H1 (cell line): ENCODE data around the gene ACER3. TPM values are rescaled to one million over a fixed set of nuclear protein-coding genes. Genes with fewer than 3 reads are reported as not detected.

ENCODE experiments used
- CTCF ChIA-PET: fragments of 300-600 bp; sonication (Branson Sonifier 250); formaldehyde crosslinking; loops from one replicate; lab custom pipeline; 2021; ENCODE audit not compliant: partially characterized antibody; lab: Charles Lee
- POLR2A ChIA-PET: fragments of 300-600 bp; sonication (Branson Sonifier 250); formaldehyde crosslinking; loops from one replicate; lab custom pipeline; 2021; ENCODE audit warnings: inconsistent platforms; ENCODE audit not compliant: partially characterized antibody; lab: Charles Lee
- DNase-seq, 2 experiments: peaks; one replicate each; pipeline versions ENCODE4 v3.0.0 to v3.0.0-alpha.2; 2010 to 2022; ENCODE audit warnings: low spot score in 2 of 2, low read depth in 1 of 2, mixed read lengths in 1 of 2
- FAIRE-seq: peaks from 2 replicates; lab custom pipeline; 2011; peaks lifted over from hg19 to GRCh38; lab: Jason Lieb, UNC
- H2AFZ ChIP-seq: 2 replicates; pipeline ENCODE4 v1.8.1; 2012; ENCODE audit warnings: low read length, inconsistent platforms
- H2AK5ac ChIP-seq: 2 replicates; pipeline ENCODE4 v1.6.1; 2013; ENCODE audit warnings: low read depth, low read length
- H2BK120ac ChIP-seq: replicated peaks from 2 replicates; pipeline ENCODE3; 2013; ENCODE audit warnings: low read depth, low read length, inconsistent platforms
- H2BK12ac ChIP-seq: 2 replicates; pipeline ENCODE4 v1.6.1; 2013; ENCODE audit warnings: low read depth, low read length
- H2BK15ac ChIP-seq: 2 replicates; pipeline ENCODE4 v1.6.1; 2013; ENCODE audit warnings: low read length
- H2BK20ac ChIP-seq: 2 replicates; pipeline ENCODE4 v1.6.1; 2013; ENCODE audit warnings: low read length
- H2BK5ac ChIP-seq: 2 replicates; pipeline ENCODE4 v1.6.1; 2013; ENCODE audit warnings: low read depth, low read length
- H3K14ac ChIP-seq: 2 replicates; pipeline ENCODE4 v1.6.1; 2013; ENCODE audit warnings: inconsistent platforms; ENCODE audit not compliant: insufficient read length
- H3K18ac ChIP-seq: 2 replicates; pipeline ENCODE4 v1.6.1; 2013; ENCODE audit warnings: low read length; ENCODE audit errors: extremely low read depth
- H3K23ac ChIP-seq: 2 replicates; pipeline ENCODE4 v1.6.1; 2013; ENCODE audit warnings: inconsistent platforms; ENCODE audit not compliant: insufficient read length
- H3K23me2 ChIP-seq: 2 replicates; pipeline ENCODE4 v1.6.1; 2013; ENCODE audit warnings: low read depth, low read length
- H3K27ac ChIP-seq: 2 replicates; pipeline ENCODE4 v1.6.1; 2011; ENCODE audit warnings: low read depth, low read length, inconsistent platforms
- H3K27me3 ChIP-seq, 4 experiments: replicated peaks in 1 of 4; 1 replicate in 1 of 4; 2 replicates in 3 of 4; pipeline versions ENCODE4 v1.6.1 to v1.8.1; 2011 to 2013; ENCODE audit warnings: low read length in 3 of 4, mild to moderate bottlenecking in 3 of 4, inconsistent platforms in 2 of 4, mixed read lengths in 2 of 4, moderate library complexity in 1 of 4; ENCODE audit not compliant: control insufficient read depth in 3 of 4, insufficient read depth in 3 of 4; ENCODE audit errors: extremely low read depth in 1 of 4
- H3K36me3 ChIP-seq, 4 experiments: 2 replicates each; pipeline versions ENCODE4 v1.6.1 to v1.8.1; 2011 to 2013; ENCODE audit warnings: mild to moderate bottlenecking in 4 of 4, low read length in 3 of 4, moderate library complexity in 2 of 4, control low read depth in 1 of 4, inconsistent platforms in 1 of 4; ENCODE audit not compliant: insufficient read depth in 4 of 4, control insufficient read depth in 2 of 4
- H3K4ac ChIP-seq: replicated peaks from 2 replicates; pipeline ENCODE3; 2013; ENCODE audit warnings: low read length, low read depth, mixed read lengths, inconsistent platforms; ENCODE audit not compliant: insufficient read length
- H3K4me1 ChIP-seq, 4 experiments: replicated peaks in 1 of 4; 1 replicate in 1 of 4; 2 replicates in 3 of 4; pipeline versions ENCODE4 v1.6.1 to v1.8.1; 2011 to 2013; ENCODE audit warnings: low read length in 3 of 4, inconsistent platforms in 2 of 4, mixed read lengths in 1 of 4; ENCODE audit not compliant: insufficient read depth in 4 of 4, control insufficient read depth in 3 of 4
- H3K4me2 ChIP-seq, 2 experiments: 2 replicates each; pipeline versions ENCODE4 v1.6.1 to v1.8.1; 2011 to 2013; ENCODE audit warnings: low read depth in 2 of 2, low read length in 2 of 2, control low read depth in 1 of 2, inconsistent platforms in 1 of 2, mild to moderate bottlenecking in 1 of 2; ENCODE audit not compliant: insufficient read depth in 1 of 2
- H3K4me3 ChIP-seq, 4 experiments: fragments of 200-600, 300-600 bp in 1 of 4; sonication (generic), shearing (Covaris generic), sonication (Bioruptor Twin) in 1 of 4; 2 replicates each; pipeline versions ENCODE4 v1.5.1 to v1.8.1; 2011 to 2016; ENCODE audit warnings: low read length in 4 of 4, low read depth in 3 of 4, control low read depth in 2 of 4, inconsistent platforms in 2 of 4, mild to moderate bottlenecking in 2 of 4, mixed read lengths in 1 of 4, moderate library complexity in 1 of 4; ENCODE audit not compliant: insufficient read depth in 2 of 4; ENCODE audit errors: extremely low read depth in 1 of 4
- H3K56ac ChIP-seq: replicated peaks from 2 replicates; pipeline ENCODE3; 2013; ENCODE audit warnings: low read depth, mild to moderate bottlenecking, mixed read lengths, low read length, inconsistent platforms; ENCODE audit not compliant: insufficient read length
- H3K79me1 ChIP-seq: 2 replicates; pipeline ENCODE4 v1.6.1; 2013; ENCODE audit warnings: low read depth, low read length, control low read depth
- H3K79me2 ChIP-seq, 2 experiments: 2 replicates each; pipeline versions ENCODE4 v1.6.1 to v1.8.1; 2012 to 2013; ENCODE audit warnings: low read length in 2 of 2, mild to moderate bottlenecking in 2 of 2, inconsistent platforms in 1 of 2; ENCODE audit not compliant: insufficient read depth in 2 of 2, control insufficient read depth in 1 of 2
- H3K9ac ChIP-seq, 4 experiments: replicated peaks in 1 of 4; 1 replicate in 1 of 4; 2 replicates in 3 of 4; pipeline versions ENCODE4 v1.6.1 to v1.8.1; 2011 to 2013; ENCODE audit warnings: low read depth in 3 of 4, low read length in 3 of 4, control low read depth in 2 of 4, mild to moderate bottlenecking in 2 of 4, moderate library complexity in 2 of 4, inconsistent platforms in 1 of 4; ENCODE audit errors: extremely low read depth in 1 of 4
- H3K9me3 ChIP-seq, 2 experiments: 2 replicates each; pipeline versions ENCODE4 v1.6.1 to v1.8.1; 2012 to 2013; ENCODE audit warnings: mild to moderate bottlenecking in 2 of 2, moderate library complexity in 2 of 2, control low read depth in 1 of 2, inconsistent platforms in 1 of 2, low read depth in 1 of 2, low read length in 1 of 2, mixed read lengths in 1 of 2; ENCODE audit not compliant: insufficient read depth in 2 of 2
- H4K20me1 ChIP-seq, 2 experiments: replicated peaks in 1 of 2; 2 replicates each; pipeline versions ENCODE3 to v1.8.1; 2011 to 2013; ENCODE audit warnings: inconsistent platforms in 2 of 2, low read length in 2 of 2, mild to moderate bottlenecking in 1 of 2; ENCODE audit not compliant: insufficient read depth in 2 of 2, control insufficient read depth in 1 of 2
- H4K5ac ChIP-seq: 2 replicates; pipeline ENCODE4 v1.6.1; 2013; ENCODE audit warnings: low read length, low read depth, mixed read lengths, inconsistent platforms; ENCODE audit not compliant: insufficient read length
- H4K8ac ChIP-seq: 2 replicates; pipeline ENCODE4 v1.8.0; 2013; ENCODE audit warnings: mild to moderate bottlenecking, moderate library complexity, low read length, inconsistent platforms; ENCODE audit not compliant: insufficient read depth; ENCODE audit errors: extremely low read depth
- H4K91ac ChIP-seq: replicated peaks from 2 replicates; pipeline ENCODE3; 2013; ENCODE audit warnings: low read length, mixed read lengths, inconsistent platforms; ENCODE audit not compliant: insufficient read length
- EZH2 ChIP-seq: fragments of 200-600 bp; sonication (generic); IDR thresholded peaks from 2 replicates; pipeline ENCODE4 v1.7.1; 2012; ENCODE audit warnings: low read depth, mild to moderate bottlenecking, moderate library complexity, low read length, inconsistent platforms; ENCODE audit not compliant: severe bottlenecking
- JUND ChIP-seq: IDR thresholded peaks from 2 replicates; pipeline ENCODE4 v1.6.1; 2011; ENCODE audit warnings: mild to moderate bottlenecking, improper control_type of control experiment, low read length
- PHF8 ChIP-seq: fragments of 200-600 bp; sonication (generic); conservative IDR thresholded peaks from 2 replicates; pipeline ENCODE4 v1.7.1; 2012; ENCODE audit warnings: low read depth, mild to moderate bottlenecking, inconsistent platforms, low read length, moderate library complexity
- SP1 ChIP-seq: IDR thresholded peaks from 2 replicates; pipeline ENCODE4 v1.6.1; 2011; ENCODE audit warnings: low read depth, low read length
- TAF7 ChIP-seq: optimal IDR thresholded peaks from 2 replicates; pipeline ENCODE3; 2011; ENCODE audit warnings: low read depth, mild to moderate bottlenecking, inconsistent platforms, low read length, moderate library complexity, borderline replicate concordance
- TBP ChIP-seq: IDR thresholded peaks from 2 replicates; pipeline ENCODE4 v1.6.1; 2011; ENCODE audit warnings: low read depth, low read length, improper control_type of control experiment
- TCF12 ChIP-seq: IDR thresholded peaks from 2 replicates; pipeline ENCODE4 v1.6.1; 2011; ENCODE audit warnings: low read depth, mild to moderate bottlenecking, low read length
- YY1 ChIP-seq: IDR thresholded peaks from 2 replicates; pipeline ENCODE4 v1.6.1; 2011; ENCODE audit warnings: low read depth, mild to moderate bottlenecking, low read length
- WGBS, 2 experiments: shearing (Covaris generic) in 1 of 2; methylation state at CpG; one replicate each; pipeline versions ENCODE4 v1.1.6 to v1.1.7; 2013 to 2015; ENCODE audit warnings: low lambda C conversion rate in 2 of 2, mixed read lengths in 2 of 2, inconsistent platforms in 1 of 2, low coverage in 1 of 2, missing lambda C conversion rate in 1 of 2; ENCODE audit not compliant: insufficient replicate concordance in 2 of 2, insufficient coverage in 1 of 2, insufficient read length in 1 of 2; ENCODE audit errors: extremely low coverage in 1 of 2, missing lambda C conversion rate in 1 of 2; 5-methylcytosine and 5-hydroxymethylcytosine counted together
- polyA plus RNA-seq, 7 experiments: library from polyadenylated mRNA; depleted of rRNA in 3 of 7; stranded (reverse) in 5 of 7; unstranded in 2 of 7; fragments of >200 nt in 5 of 7; fragments of 200-250 nt in 2 of 7; gene quantifications; 1 replicate in 5 of 7; 2 replicates in 1 of 7; 4 replicates in 1 of 7; pipeline versions ENCODE4 v1.2.1 to v1.2.3, GENCODE V29; 2011 to 2013; ENCODE audit warnings: missing spikeins in 2 of 7, mixed read lengths in 2 of 7
- total RNA-seq: library from RNA; stranded (reverse); fragmentation: NEBNext Ultra II Directional; extraction: Animal tissue kit (Norgen Biotek cat#: 25700); gene quantifications from 2 replicates; pipeline ENCODE4 v1.2.1, GENCODE V29; 2021
- TF ChIP-seq, protein P1 (sequence below): IDR thresholded peaks from 2 replicates; pipeline ENCODE4 v1.6.1; 2011; ENCODE audit warnings: low read depth, mild to moderate bottlenecking, low read length; ENCODE audit not compliant: insufficient read depth
- TF ChIP-seq, protein P2 (sequence below): IDR thresholded peaks from 2 replicates; pipeline ENCODE4 v1.6.1; 2011; ENCODE audit warnings: low read length, improper control_type of control experiment

ACER3 gene
- total and polyA plus RNA-seq, 2 of the 8 experiments (the other 6 are each of a cell fraction or from before 2014, with no cell fraction given), result 5.7 to 16.2 TPM

- ChIA-PET POLR2A (no interaction called here), CTCF (interaction anchor here (1.0 kb wide), 1 partner anchor 109 kb away, joined by 3 read pairs; no protein-coding TSS in a partner anchor)
- Histone ChIP-seq H3K79me1 (no peaks in the 10 kb centered on the region), H3K4ac (no peak overlapping the region), H3K23ac (no peak overlapping the region), H2AK5ac (no peak overlapping the region), H3K36me3 (no peaks in the 10 kb centered on the region), H3K23me2 (no peaks in the 10 kb centered on the region), H3K14ac (no peak overlapping the region), H2BK12ac (no peak overlapping the region), H2BK15ac (no peak overlapping the region), H2BK120ac (no peak overlapping the region), H3K18ac (no peak overlapping the region), H2BK5ac (no peak overlapping the region), H3K56ac (no peak overlapping the region), H3K79me2 (no peaks in the 10 kb centered on the region), H3K4me2 (no peak overlapping the region), H4K91ac (no peak overlapping the region), H3K4me3 (no peak overlapping the region), H3K9ac (no peak overlapping the region), H4K5ac (no peak overlapping the region), H3K4me1 (no peaks in the 10 kb centered on the region), H4K20me1 (no peaks in the 10 kb centered on the region), H2BK20ac (no peak overlapping the region), H3K27me3 (no peaks in the 10 kb centered on the region), H3K9me3 (no peaks in the 10 kb centered on the region), H2AFZ (no peak overlapping the region), H3K27ac (no peak overlapping the region), H4K8ac (no peak overlapping the region)
- DNase-seq (no peak), FAIRE-seq (no peak)
- 92% methylated on average over 4 of the region's 4 CpGs; no CpG with 5 or more reads in 1 of the 2 experiments for WGBS, 2 experiments
- TF ChIP-seq PHF8 (no peak), SP1 (no peak), TBP (no peak), YY1 (no peak), TAF7 (no peak), TCF12 (no peak), EZH2 (no peak), JUND (no peak)
- TF ChIP-seq, protein P1, sequence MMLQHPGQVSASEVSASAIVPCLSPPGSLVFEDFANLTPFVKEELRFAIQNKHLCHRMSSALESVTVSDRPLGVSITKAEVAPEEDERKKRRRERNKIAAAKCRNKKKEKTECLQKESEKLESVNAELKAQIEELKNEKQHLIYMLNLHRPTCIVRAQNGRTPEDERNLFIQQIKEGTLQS, result no peak
- TF ChIP-seq, protein P2, sequence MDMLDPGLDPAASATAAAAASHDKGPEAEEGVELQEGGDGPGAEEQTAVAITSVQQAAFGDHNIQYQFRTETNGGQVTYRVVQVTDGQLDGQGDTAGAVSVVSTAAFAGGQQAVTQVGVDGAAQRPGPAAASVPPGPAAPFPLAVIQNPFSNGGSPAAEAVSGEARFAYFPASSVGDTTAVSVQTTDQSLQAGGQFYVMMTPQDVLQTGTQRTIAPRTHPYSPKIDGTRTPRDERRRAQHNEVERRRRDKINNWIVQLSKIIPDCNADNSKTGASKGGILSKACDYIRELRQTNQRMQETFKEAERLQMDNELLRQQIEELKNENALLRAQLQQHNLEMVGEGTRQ, result no peak
These were observed 28.9 kb upstream of the ACER3 start for GRCh38 chr11:76831686-76832310.
